Measurements from ENCODE around the gene DLG1. TPM values are rescaled to one million over a fixed set of nuclear protein-coding genes. Genes with fewer than 3 reads are reported as not detected.

Gene DLG1
- total RNA-seq, 1 experiment from 2014 or later = 107 TPM

DNA sequence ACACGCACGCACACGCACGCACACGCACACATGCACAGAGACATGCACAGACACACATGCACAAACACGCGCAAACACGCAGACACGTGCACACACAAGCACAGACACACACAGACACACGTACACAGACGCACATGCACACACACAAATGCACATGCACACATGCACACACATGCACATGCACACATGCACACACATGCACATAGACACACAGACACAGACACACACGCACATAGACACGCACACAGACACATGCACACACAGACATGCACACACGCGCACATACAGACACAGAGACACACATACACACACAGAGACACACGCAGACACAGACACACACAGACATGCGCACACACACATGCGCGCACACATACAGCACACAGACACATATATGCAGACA is 303.4 kb downstream of the DLG1 start:
- no peak for DNase-seq (ENCODE audit: low spot score)
- Histone ChIP-seq H3K9me3 (ENCODE audit: low read depth, low read length, poor library complexity, severe bottlenecking) (no peaks in the 10 kb centered on the region), H3K4me1 (ENCODE audit: insufficient read depth, low read length, poor library complexity, severe bottlenecking) (no peaks in the 10 kb centered on the region), H3K36me3 (ENCODE audit: insufficient read depth, low read length, poor library complexity, severe bottlenecking) (no peaks in the 10 kb centered on the region), H3K27ac (ENCODE audit: low read depth, low read length, poor library complexity, severe bottlenecking) (no peak overlapping the region), H3K4me3 (ENCODE audit: low read depth, low read length, poor library complexity, severe bottlenecking) (no peak overlapping the region), H3K27me3 (replicated peaks; ENCODE audit: insufficient read depth, low read depth, low read length, poor library complexity) (no peaks in the 10 kb centered on the region)
- ChIA-PET POLR2A (ENCODE audit: low non-redundant PET) (no interaction called here), CTCF (no interaction called here)
- BruUV-seq (replicated peaks) = no TSS peak
- no peak for TF ChIP-seq EZH2 (IDR thresholded peaks at IDR 0.05; ENCODE audit: borderline replicate concordance, low read depth, low read length, poor library complexity, severe bottlenecking)
- TF ChIP-seq, protein P1, sequence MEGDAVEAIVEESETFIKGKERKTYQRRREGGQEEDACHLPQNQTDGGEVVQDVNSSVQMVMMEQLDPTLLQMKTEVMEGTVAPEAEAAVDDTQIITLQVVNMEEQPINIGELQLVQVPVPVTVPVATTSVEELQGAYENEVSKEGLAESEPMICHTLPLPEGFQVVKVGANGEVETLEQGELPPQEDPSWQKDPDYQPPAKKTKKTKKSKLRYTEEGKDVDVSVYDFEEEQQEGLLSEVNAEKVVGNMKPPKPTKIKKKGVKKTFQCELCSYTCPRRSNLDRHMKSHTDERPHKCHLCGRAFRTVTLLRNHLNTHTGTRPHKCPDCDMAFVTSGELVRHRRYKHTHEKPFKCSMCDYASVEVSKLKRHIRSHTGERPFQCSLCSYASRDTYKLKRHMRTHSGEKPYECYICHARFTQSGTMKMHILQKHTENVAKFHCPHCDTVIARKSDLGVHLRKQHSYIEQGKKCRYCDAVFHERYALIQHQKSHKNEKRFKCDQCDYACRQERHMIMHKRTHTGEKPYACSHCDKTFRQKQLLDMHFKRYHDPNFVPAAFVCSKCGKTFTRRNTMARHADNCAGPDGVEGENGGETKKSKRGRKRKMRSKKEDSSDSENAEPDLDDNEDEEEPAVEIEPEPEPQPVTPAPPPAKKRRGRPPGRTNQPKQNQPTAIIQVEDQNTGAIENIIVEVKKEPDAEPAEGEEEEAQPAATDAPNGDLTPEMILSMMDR (conservative IDR thresholded peaks at IDR 0.05; ENCODE audit: low read depth, low read length) = no peak
- intact Hi-C loops (cut with micrococcal nuclease; ENCODE audit: unreplicated experiment) = no loop called here

DNA sequence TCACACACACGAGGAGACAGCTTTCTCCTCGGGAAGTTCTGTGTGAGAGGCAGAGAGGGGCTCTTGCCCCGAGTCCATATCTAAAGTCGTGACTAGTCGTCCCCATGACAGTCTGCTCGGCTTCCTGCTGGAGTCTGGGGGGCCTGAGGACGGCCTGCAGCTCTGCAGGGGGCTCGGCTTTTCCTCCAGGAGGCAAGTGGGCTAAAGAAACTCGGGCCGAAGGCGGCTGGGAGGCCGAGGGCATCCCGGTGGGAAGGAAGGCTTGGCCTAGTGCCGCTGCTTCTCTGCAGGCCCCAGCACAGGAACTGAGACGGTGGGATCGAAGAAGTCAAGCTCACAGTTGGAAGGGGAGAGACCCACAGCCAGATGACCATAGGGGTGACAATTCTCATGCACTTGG is 304.4 kb downstream of the DLG1 start:
- TF ChIP-seq EZH2 (IDR thresholded peaks at IDR 0.05; ENCODE audit: borderline replicate concordance, low read depth, low read length, poor library complexity, severe bottlenecking) = no peak
- TF ChIP-seq, protein P1 (conservative IDR thresholded peaks at IDR 0.05; ENCODE audit: low read depth, low read length) = no peak
- no peaks in the 10 kb centered on the region for H3K4me1 ChIP-seq (ENCODE audit: insufficient read depth, low read length, poor library complexity, severe bottlenecking)
- BruUV-seq (replicated peaks) = no TSS peak
- H3K27me3 ChIP-seq (replicated peaks; ENCODE audit: insufficient read depth, low read depth, low read length, poor library complexity) = no peaks in the 10 kb centered on the region
- no peaks in the 10 kb centered on the region for H3K36me3 ChIP-seq (ENCODE audit: insufficient read depth, low read length, poor library complexity, severe bottlenecking)
- ChIA-PET POLR2A (ENCODE audit: low non-redundant PET) (no interaction called here), CTCF (no interaction called here)
- H3K27ac ChIP-seq (ENCODE audit: low read depth, low read length, poor library complexity, severe bottlenecking) = no peak overlapping the region
- intact Hi-C loops (cut with micrococcal nuclease; ENCODE audit: unreplicated experiment) = no loop called here
- no peak for DNase-seq (ENCODE audit: low spot score)
- H3K9me3 ChIP-seq (ENCODE audit: low read depth, low read length, poor library complexity, severe bottlenecking) = no peaks in the 10 kb centered on the region
- no peak overlapping the region for H3K4me3 ChIP-seq (ENCODE audit: low read depth, low read length, poor library complexity, severe bottlenecking)

Small RNAs within 50 kb of the gene (microRNA-seq; reads per million reads assigned to microRNA genes)
- gene MIR4797 = 1.3 reads per million
